Natural killer cell (primary cell): ENCODE measurements around the gene HCFC1. TPM values are rescaled to one million over a fixed set of nuclear protein-coding genes. Genes with fewer than 3 reads are reported as not detected.

Experiments
- ATAC-seq, 3 donors: fragments of 150-1000 bp in 2 of 3; fragments of 200-7000 bp in 1 of 3; cut with Tn5 transposase; 1 replicate in 1 of 3; 2 replicates in 2 of 3; pipeline ENCODE4 v1.10.0; 2021; ENCODE audit warnings: mild to moderate bottlenecking in 2 of 3, moderate library complexity in 2 of 3
- DNase-seq, 2 donors: peaks; one replicate each; pipeline versions ENCODE4 v3.0.0 to v3.0.0-alpha.2; 2013 to 2021; ENCODE audit warnings: mixed read lengths in 1 of 2
- H3K27ac ChIP-seq: one replicate; pipeline ENCODE4 v1.5.1; 2013; ENCODE audit warnings: mild to moderate bottlenecking, low read length
- H3K27me3 ChIP-seq: one replicate; pipeline ENCODE4 v1.6.1; 2013; ENCODE audit warnings: low read length; ENCODE audit not compliant: control insufficient read depth, insufficient read depth
- H3K36me3 ChIP-seq: one replicate; pipeline ENCODE4 v1.6.1; 2013; ENCODE audit warnings: low read length; ENCODE audit not compliant: control insufficient read depth, insufficient read depth
- H3K4me1 ChIP-seq: one replicate; pipeline ENCODE4 v1.6.1; 2013; ENCODE audit warnings: low read length; ENCODE audit not compliant: control insufficient read depth, insufficient read depth
- H3K4me3 ChIP-seq: one replicate; pipeline ENCODE4 v1.5.1; 2013; ENCODE audit warnings: low read length
- H3K9me3 ChIP-seq: one replicate; pipeline ENCODE4 v1.6.1; 2013; ENCODE audit warnings: low read length; ENCODE audit not compliant: control insufficient read depth, insufficient read depth
- H3K27ac Mint-ChIP-seq, 2 donors: one replicate each; pipeline ENCODE4 v1.8.0; 2022; ENCODE audit warnings: mild to moderate bottlenecking in 2 of 2, mixed read lengths in 2 of 2, moderate library complexity in 1 of 2
- H3K27me3 Mint-ChIP-seq, 2 donors: one replicate each; pipeline ENCODE4 v1.8.0; 2022; ENCODE audit warnings: low read depth in 2 of 2, mixed read lengths in 2 of 2
- H3K36me3 Mint-ChIP-seq: one replicate; pipeline ENCODE4 v1.8.0; 2022; ENCODE audit warnings: mixed read lengths
- H3K4me1 Mint-ChIP-seq, 2 donors: one replicate each; pipeline ENCODE4 v1.8.0; 2022; ENCODE audit warnings: mixed read lengths in 2 of 2
- H3K4me3 Mint-ChIP-seq: one replicate; pipeline ENCODE4 v1.8.0; 2022; ENCODE audit warnings: mild to moderate bottlenecking, moderate library complexity, mixed read lengths
- H3K9me3 Mint-ChIP-seq, 2 donors: one replicate each; pipeline ENCODE4 v1.8.0; 2022; ENCODE audit warnings: mixed read lengths in 2 of 2
- CTCF ChIP-seq: fragments of 200-600 bp; IDR thresholded peaks from one replicate; pipeline ENCODE4 v1.8.0; 2022; ENCODE audit warnings: antibody characterized with exemption
- WGBS: methylation state at CpG from one replicate; pipeline ENCODE4 v1.1.7; 2013; ENCODE audit warnings: missing lambda C conversion rate; ENCODE audit not compliant: insufficient coverage; 5-methylcytosine and 5-hydroxymethylcytosine counted together
- intact Hi-C: fragments of 100-400 bp; cut with micrococcal nuclease; formaldehyde crosslinking; loops from one replicate; pipeline ENCODE4 v1.14.2; 2022
- total RNA-seq, 4 donors: library from RNA; stranded (reverse); fragments of 120-200 nt in 1 of 4; gene quantifications; one replicate each; pipeline versions ENCODE4 v1.2.3 to v1.2.4, GENCODE V29; 2013 to 2022

The HCFC1 gene
- total RNA-seq, 3 donors from 2014 or later (not counting 1 experiment from before 2014, with no cell fraction given): 65.2 to 76.7 (median 67.5) TPM

GRCh38 chrX:153930011-153930910 is 41.4 kb downstream of the HCFC1 start:
- Histone ChIP-seq H3K36me3 (peaks cover 22% of the 10 kb centered on the region), H3K9me3 (no peaks in the 10 kb centered on the region), H3K27me3 (no peaks in the 10 kb centered on the region), H3K27ac (no peak overlapping the region), H3K4me3 (no peak overlapping the region), H3K4me1 (peaks cover 49% of the 10 kb centered on the region)
- Mint-ChIP-seq H3K9me3 (no peaks in the 10 kb centered on the region), H3K27me3 (no peaks in the 10 kb centered on the region), H3K36me3 (no peaks in the 10 kb centered on the region), H3K4me1 (peaks cover 16 to 39% of the 10 kb centered on the region in 2 donors), H3K27ac (no peak overlapping the region), H3K4me3 (no peak overlapping the region)
- no peak for DNase-seq
- 94% methylated on average over 30 of the region's 31 CpGs for WGBS
- TF ChIP-seq CTCF: no peak
- no peak for ATAC-seq
- intact Hi-C loops: no loop called here

GRCh38 chrX:153929576-153929975 is 42.0 kb downstream of the HCFC1 start:
- ATAC-seq (no peak), DNase-seq (no peak)
- Mint-ChIP-seq H3K27ac (peak overlapping the region; percentile 91 to 96), H3K27me3 (no peaks in the 10 kb centered on the region), H3K36me3 (no peaks in the 10 kb centered on the region), H3K4me1 (peaks cover 23 to 45% of the 10 kb centered on the region in 2 donors), H3K9me3 (no peaks in the 10 kb centered on the region), H3K4me3 (no peak overlapping the region)
- TF ChIP-seq CTCF: no peak
- no peaks in the 10 kb centered on the region for H3K27me3 ChIP-seq
- 90% methylated on average over 10 of the region's 10 CpGs for WGBS
- H3K4me3 ChIP-seq: no peak overlapping the region
- H3K27ac ChIP-seq: peak overlapping the region; percentile 30
- H3K4me1 ChIP-seq: peaks cover 55% of the 10 kb centered on the region
- H3K36me3 ChIP-seq: peaks cover 22% of the 10 kb centered on the region
- no peaks in the 10 kb centered on the region for H3K9me3 ChIP-seq
- intact Hi-C loops: loop anchor here (5.0 to 10.0 kb wide), 2 partner anchors 38 to 165 kb away; partner anchors contain the start of gene MECP2

- no peaks in the 10 kb centered on the region for H3K27me3 Mint-ChIP-seq
These were observed 42.8 kb downstream of the HCFC1 start for GRCh38 chrX:153928846-153929245.

More at GRCh38 chrX:153928846-153929245, 42.8 kb downstream of the HCFC1 start:
- WGBS: 25% methylated on average over 2 of the region's 9 CpGs
- intact Hi-C loops: loop anchor here (5.0 to 10.0 kb wide), 2 partner anchors 38 to 166 kb away; partner anchors contain the start of gene MECP2
- TF ChIP-seq CTCF: no peak
- peak overlapping the region; percentile 49 for H3K27ac ChIP-seq
- H3K27ac Mint-ChIP-seq: peak overlapping the region; percentile 91 to 96
- peaks cover 28 to 46% of the 10 kb centered on the region in 2 donors for H3K4me1 Mint-ChIP-seq
- no peaks in the 10 kb centered on the region for H3K9me3 Mint-ChIP-seq
- H3K36me3 ChIP-seq: peaks cover 22% of the 10 kb centered on the region
- H3K27me3 ChIP-seq: no peaks in the 10 kb centered on the region
- peaks cover 56% of the 10 kb centered on the region for H3K4me1 ChIP-seq
- no peaks in the 10 kb centered on the region for H3K9me3 ChIP-seq
- H3K4me3 Mint-ChIP-seq: peak overlapping the region; percentile 19
- DNase-seq (no peak), ATAC-seq (no peak)
- peak overlapping the region; percentile 21 for H3K4me3 ChIP-seq
- H3K36me3 Mint-ChIP-seq: no peaks in the 10 kb centered on the region
